Stimulated activated CD4-positive, alpha-beta T cell treated with anti-CD3 and anti-CD28 coated beads, TNF-alpha, amount 100 ng/mL, for 4 hours (primary cell): ENCODE data around the gene NPEPL1.
"Not testable (repeated sequence)": the region's sequence is repeated elsewhere in the genome, so short reads cannot be mapped to it uniquely, and the experiment has no call there.

Experiments used
- DNase-seq, 3 experiments: peaks; one replicate each; pipeline ENCODE4 v3.0.0-alpha.2; 2020; ENCODE audit warnings: low read depth in 3 of 3

Gene NPEPL1

DNA sequence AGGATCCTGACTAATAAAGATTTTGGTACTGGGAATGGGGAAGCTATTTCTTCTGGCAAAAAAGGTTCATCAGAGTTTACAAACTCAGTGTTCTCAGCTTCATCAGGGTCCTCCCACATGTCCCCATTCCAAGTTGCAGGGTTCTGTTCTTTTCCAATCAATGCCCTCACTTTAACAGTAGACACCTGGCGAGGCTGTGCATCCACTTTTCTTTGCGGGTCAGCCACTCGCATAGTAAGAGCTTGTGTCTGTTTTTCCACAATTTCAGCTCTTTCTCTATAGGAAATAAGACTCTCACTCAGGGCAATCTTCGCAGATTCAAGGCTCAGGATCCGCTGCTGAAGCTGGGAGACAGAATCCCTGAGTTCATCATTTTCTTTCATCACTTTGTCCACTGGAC, 65.0 kb downstream of the NPEPL1 start:
- not testable (repeated sequence) for DNase-seq

DNA sequence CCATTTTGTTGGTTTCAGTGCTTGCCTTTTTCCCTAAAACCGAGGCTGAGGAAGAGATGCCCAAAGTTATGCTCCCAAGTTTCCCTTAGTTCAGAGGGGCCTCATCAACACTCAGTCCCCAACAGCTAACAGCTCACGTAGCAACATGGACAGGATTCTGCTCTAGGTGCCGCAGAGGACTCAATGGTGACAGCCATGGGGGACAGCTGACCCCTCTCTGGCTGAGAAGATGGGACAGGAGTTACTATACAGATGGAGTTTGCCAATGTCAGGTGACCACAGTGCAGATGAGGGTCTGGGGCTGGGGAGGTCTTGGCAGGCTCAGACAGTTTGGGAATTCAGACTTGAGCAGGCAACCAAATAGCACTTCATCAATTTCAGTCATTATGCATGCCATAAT, 67.3 kb downstream of the NPEPL1 start:
- no peak for DNase-seq

DNA sequence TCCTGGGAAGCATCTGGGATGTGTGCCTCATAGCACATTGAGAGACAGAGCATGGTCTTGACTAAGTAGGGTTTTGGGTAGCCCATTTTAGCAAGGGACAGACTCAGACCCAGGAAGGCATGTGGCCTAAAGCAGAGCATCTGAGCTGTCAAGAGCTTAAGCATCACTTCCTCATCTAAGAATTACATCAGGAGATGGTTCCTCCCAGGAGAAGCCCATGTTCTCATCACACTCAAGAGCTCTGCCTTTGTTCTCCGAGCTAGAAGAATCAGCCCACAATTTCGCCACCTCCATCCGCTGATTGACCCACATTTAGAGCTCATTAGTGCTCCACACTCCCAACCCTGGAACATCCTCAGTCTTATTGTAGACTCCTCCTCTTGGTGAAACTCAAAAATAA, 68.3 kb downstream of the NPEPL1 start:
- no peak for DNase-seq

GRCh38 chr20:58762120-58762519, 69.5 kb downstream of the NPEPL1 start:
- no peak for DNase-seq

DNA sequence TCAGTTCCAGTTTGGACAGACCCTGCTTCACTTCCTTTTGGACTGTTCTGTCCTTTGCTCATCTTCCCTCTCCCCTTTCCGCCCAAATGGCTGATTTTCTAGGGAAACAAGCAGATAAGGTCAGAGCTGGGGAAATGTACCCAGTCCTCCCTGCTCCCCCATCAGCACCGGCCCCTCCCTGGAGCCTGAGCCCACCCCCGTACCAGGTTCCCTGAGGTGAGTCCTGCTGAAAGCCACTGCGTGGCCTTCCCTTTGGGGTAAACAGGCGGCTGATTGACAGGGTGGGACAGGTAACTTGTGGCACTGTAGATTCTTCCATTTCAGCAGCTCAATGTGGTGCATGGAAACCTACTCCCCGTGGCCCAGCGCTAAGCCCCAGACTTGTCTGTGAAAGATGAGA, 70.5 kb downstream of the NPEPL1 start:
- no peak for DNase-seq
